AG09309 (cell line): ENCODE data around the gene FXN.

Source experiments
- DNase-seq: peaks from one replicate; pipeline ENCODE4 v3.0.0-alpha.2; 2010; ENCODE audit warnings: low read depth
- H3K4me3 ChIP-seq: 2 replicates; pipeline ENCODE4 v1.5.1; 2011; ENCODE audit warnings: mild to moderate bottlenecking, low read depth, low read length, moderate library complexity; ENCODE audit not compliant: control insufficient read depth
- CTCF ChIP-seq: IDR thresholded peaks from 2 replicates; pipeline ENCODE4 v1.5.1; 2011; ENCODE audit warnings: mild to moderate bottlenecking, low read depth, low read length, inconsistent platforms; ENCODE audit not compliant: insufficient read depth, control insufficient read depth; ENCODE audit errors: missing control alignments

The FXN gene

GRCh38 chr9:68998812-68999211 is 36.7 kb upstream of the FXN start:
- no peak for DNase-seq
- H3K4me3 ChIP-seq = no peak overlapping the region
- no peak for TF ChIP-seq CTCF

- H3K4me3 ChIP-seq = no peak overlapping the region
- peak; percentile 31 for DNase-seq
- peak; percentile 90 for TF ChIP-seq CTCF
Observed at GRCh38 chr9:68999393-69000105, 36.0 kb upstream of the FXN start.

- TF ChIP-seq CTCF = no peak
- no peak for DNase-seq
- H3K4me3 ChIP-seq = no peak overlapping the region
Observed at GRCh38 chr9:69001921-69002320, 33.6 kb upstream of the FXN start.

- H3K4me3 ChIP-seq = no peak overlapping the region
- no peak for TF ChIP-seq CTCF
- no peak for DNase-seq
Observed at GRCh38 chr9:69003051-69003450, 32.5 kb upstream of the FXN start.

- TF ChIP-seq CTCF = no peak
- H3K4me3 ChIP-seq = no peak overlapping the region
- no peak for DNase-seq
Observed at GRCh38 chr9:69004836-69005235, 30.7 kb upstream of the FXN start.

- no peak for TF ChIP-seq CTCF
- DNase-seq = no peak
- H3K4me3 ChIP-seq = no peak overlapping the region
Observed at GRCh38 chr9:69009708-69010107, 25.8 kb upstream of the FXN start.
